Measurements from ENCODE around the gene MBD3L3.
"Not testable (repeated sequence)": the region's sequence is repeated elsewhere in the genome, so short reads cannot be mapped to it uniquely, and the experiment has no call there.

DNA sequence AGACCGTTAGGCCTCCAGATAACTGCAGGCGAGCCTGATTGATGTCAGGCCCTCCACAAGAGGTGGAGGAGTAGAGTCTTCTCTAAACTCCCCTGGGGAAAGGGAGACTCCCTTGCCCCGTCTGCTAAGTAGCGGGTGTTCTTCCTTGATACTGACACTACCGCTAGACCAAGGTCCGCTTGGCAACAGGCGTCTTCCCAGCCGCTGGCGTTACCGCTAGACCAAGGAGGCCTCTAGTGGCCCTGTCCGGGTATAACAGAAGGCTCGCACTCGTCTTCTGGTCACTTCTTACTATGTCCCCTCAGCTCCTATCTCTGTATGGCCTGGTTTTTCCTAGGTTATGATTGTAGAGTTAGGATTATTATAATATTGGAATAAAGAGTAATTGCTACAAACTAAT is 8.6 kb upstream of the MBD3L3 start:
- TF ChIP-seq, protein P1, sequence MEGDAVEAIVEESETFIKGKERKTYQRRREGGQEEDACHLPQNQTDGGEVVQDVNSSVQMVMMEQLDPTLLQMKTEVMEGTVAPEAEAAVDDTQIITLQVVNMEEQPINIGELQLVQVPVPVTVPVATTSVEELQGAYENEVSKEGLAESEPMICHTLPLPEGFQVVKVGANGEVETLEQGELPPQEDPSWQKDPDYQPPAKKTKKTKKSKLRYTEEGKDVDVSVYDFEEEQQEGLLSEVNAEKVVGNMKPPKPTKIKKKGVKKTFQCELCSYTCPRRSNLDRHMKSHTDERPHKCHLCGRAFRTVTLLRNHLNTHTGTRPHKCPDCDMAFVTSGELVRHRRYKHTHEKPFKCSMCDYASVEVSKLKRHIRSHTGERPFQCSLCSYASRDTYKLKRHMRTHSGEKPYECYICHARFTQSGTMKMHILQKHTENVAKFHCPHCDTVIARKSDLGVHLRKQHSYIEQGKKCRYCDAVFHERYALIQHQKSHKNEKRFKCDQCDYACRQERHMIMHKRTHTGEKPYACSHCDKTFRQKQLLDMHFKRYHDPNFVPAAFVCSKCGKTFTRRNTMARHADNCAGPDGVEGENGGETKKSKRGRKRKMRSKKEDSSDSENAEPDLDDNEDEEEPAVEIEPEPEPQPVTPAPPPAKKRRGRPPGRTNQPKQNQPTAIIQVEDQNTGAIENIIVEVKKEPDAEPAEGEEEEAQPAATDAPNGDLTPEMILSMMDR (IDR thresholded peaks at IDR 0.05; ENCODE audit: low read depth, low read length, poor library complexity, severe bottlenecking), result peak; percentile 33
- not testable (repeated sequence) for TF ChIP-seq EZH2phosphoT487 (IDR thresholded peaks at IDR 0.05; ENCODE audit: borderline replicate concordance, low read length)

Data from DOHH2 (cell line).